Endothelial cell of umbilical vein (primary cell): ENCODE results near the gene GGT6. TPM values are rescaled to one million over a fixed set of nuclear protein-coding genes. Genes with fewer than 3 reads are reported as not detected.

Experiments
- BruUV-seq: library from RNA; stranded (reverse); fragments of 400-500 nt; replicated peaks from 2 replicates; lab custom pipeline; 2021; lab: Mats Ljungman, UMichigan
- CTCF ChIA-PET: fragments of 300-600, 350-600 bp; sonication (Branson Sonifier 250); formaldehyde crosslinking; loops from one replicate; lab custom pipeline; 2021; ENCODE audit warnings: antibody characterized with exemption, inconsistent platforms; lab: Charles Lee
- POLR2A ChIA-PET: fragments of 300-600, 350-600 bp; sonication (Branson Sonifier 250); formaldehyde crosslinking; loops from one replicate; lab custom pipeline; 2021; ENCODE audit warnings: antibody characterized with exemption, inconsistent platforms; lab: Charles Lee
- DNase-seq: peaks from one replicate; pipeline ENCODE4 v3.0.0-alpha.2; 2011; ENCODE audit warnings: low read depth, low spot score
- FAIRE-seq: peaks from 2 replicates; lab custom pipeline; 2011; peaks lifted over from hg19 to GRCh38; lab: Jason Lieb, UNC
- H2AFZ ChIP-seq: 2 replicates; pipeline ENCODE4 v1.6.0; 2012; ENCODE audit warnings: low read depth, low read length, control low read depth, inconsistent platforms
- H3K27ac ChIP-seq: 2 replicates; pipeline ENCODE4 v1.5.1; 2011; ENCODE audit warnings: low read depth, mild to moderate bottlenecking, control low read depth, low read length, moderate library complexity; ENCODE audit not compliant: insufficient read depth
- H3K27me3 ChIP-seq, 2 experiments: 2 replicates each; pipeline versions ENCODE4 v1.6.0 to v1.6.1; 2011; ENCODE audit warnings: low read length in 2 of 2, mixed read lengths in 1 of 2; ENCODE audit not compliant: control insufficient read depth in 2 of 2, insufficient read depth in 2 of 2
- H3K36me3 ChIP-seq, 2 experiments: 2 replicates in 1 of 2; 3 replicates in 1 of 2; pipeline ENCODE4 v1.5.1; 2011; ENCODE audit warnings: low read length in 2 of 2, mild to moderate bottlenecking in 1 of 2, moderate library complexity in 1 of 2; ENCODE audit not compliant: control insufficient read depth in 2 of 2, insufficient read depth in 2 of 2; ENCODE audit errors: extremely low read depth in 1 of 2
- H3K4me1 ChIP-seq: 3 replicates; pipeline ENCODE4 v1.5.1; 2011; ENCODE audit warnings: mild to moderate bottlenecking, low read length; ENCODE audit not compliant: control insufficient read depth, insufficient read depth; ENCODE audit errors: extremely low read depth
- H3K4me2 ChIP-seq: 2 replicates; pipeline ENCODE4 v1.6.1; 2011; ENCODE audit warnings: low read length, control low read depth, mixed read lengths; ENCODE audit not compliant: insufficient read depth
- H3K4me3 ChIP-seq, 3 experiments: fragments of 200-600 bp in 1 of 3; sonication (generic), shearing (Covaris generic) in 1 of 3; replicated peaks in 1 of 3; 2 replicates each; pipeline ENCODE4 v1.5.1; 2011 to 2016; ENCODE audit warnings: control low read depth in 3 of 3, low read length in 3 of 3, mild to moderate bottlenecking in 2 of 3, inconsistent platforms in 1 of 3, low read depth in 1 of 3, moderate library complexity in 1 of 3; ENCODE audit not compliant: insufficient read depth in 1 of 3
- H3K79me2 ChIP-seq: 2 replicates; pipeline ENCODE4 v1.6.0; 2012; ENCODE audit warnings: low read length, inconsistent platforms; ENCODE audit not compliant: control insufficient read depth, insufficient read depth
- H3K9ac ChIP-seq: replicated peaks from 2 replicates; pipeline ENCODE3; 2011; ENCODE audit warnings: low read length, control low read depth; ENCODE audit not compliant: insufficient read depth; ENCODE audit errors: extremely low read depth
- H3K9me1 ChIP-seq: replicated peaks from 3 replicates; pipeline ENCODE4 v1.6.0; 2011; ENCODE audit warnings: mild to moderate bottlenecking, low read length; ENCODE audit not compliant: control insufficient read depth, insufficient read depth; ENCODE audit errors: extremely low read depth
- H3K9me3 ChIP-seq: replicated peaks from 2 replicates; pipeline ENCODE4 v1.5.1; 2012; ENCODE audit warnings: low read length, inconsistent platforms; ENCODE audit not compliant: control insufficient read depth, insufficient read depth
- H4K20me1 ChIP-seq: replicated peaks from 2 replicates; pipeline ENCODE3; 2011; ENCODE audit warnings: mild to moderate bottlenecking, low read length; ENCODE audit not compliant: control insufficient read depth, insufficient read depth; ENCODE audit errors: extremely low read depth
- CTCF ChIP-seq, 2 donors: IDR thresholded peaks; 1 replicate in 1 of 2; 2 replicates in 1 of 2; pipeline ENCODE4 v1.5.1; 2011; ENCODE audit warnings: low read length in 2 of 2, mild to moderate bottlenecking in 2 of 2, moderate library complexity in 2 of 2, control low read depth in 1 of 2, inconsistent platforms in 1 of 2, low read depth in 1 of 2; ENCODE audit not compliant: insufficient read depth in 1 of 2; ENCODE audit errors: extremely low read depth in 1 of 2
- EZH2 ChIP-seq: IDR thresholded peaks from 2 replicates; pipeline ENCODE4 v1.6.1; 2012; ENCODE audit warnings: borderline replicate concordance, low read depth, mild to moderate bottlenecking, moderate library complexity, low read length, inconsistent platforms; ENCODE audit not compliant: severe bottlenecking
- FOS ChIP-seq: IDR thresholded peaks from 2 replicates; pipeline ENCODE4 v1.6.1; 2011; ENCODE audit warnings: mild to moderate bottlenecking, low read length, moderate library complexity, borderline replicate concordance; ENCODE audit not compliant: insufficient read depth
- GATA2 ChIP-seq: IDR thresholded peaks from 2 replicates; pipeline ENCODE4 v1.7.0; 2011; ENCODE audit warnings: low read depth, mild to moderate bottlenecking, moderate library complexity, mixed read lengths, low read length; ENCODE audit not compliant: insufficient read length, insufficient read depth
- JUN ChIP-seq: IDR thresholded peaks from 2 replicates; pipeline ENCODE4 v1.6.1; 2011; ENCODE audit warnings: borderline replicate concordance, low read depth; ENCODE audit not compliant: insufficient read length, insufficient read depth
- MYC ChIP-seq: IDR thresholded peaks from one replicate; pipeline ENCODE4 v1.6.1; 2011; ENCODE audit warnings: mild to moderate bottlenecking, low read depth, low read length
- POLR2A ChIP-seq: IDR thresholded peaks from 2 replicates; pipeline ENCODE4 v1.6.1; 2012; ENCODE audit warnings: low read depth, mild to moderate bottlenecking, control low read depth, low read length
- POLR2AphosphoS5 ChIP-seq: IDR thresholded peaks from 2 replicates; pipeline ENCODE4 v1.6.1; 2012; ENCODE audit warnings: low read depth, mild to moderate bottlenecking, control low read depth, low read length, moderate library complexity; ENCODE audit not compliant: insufficient read depth
- dilution Hi-C: fragments of 300-500 bp; cut with MboI; formaldehyde crosslinking; loops from one replicate; pipeline ENCODE4 v1.15.0; 2019; ENCODE audit warnings: low sequenced_read_pairs; ENCODE audit not compliant: extremely low pct_ligation_motif_present
- intact Hi-C: fragments of 100-400 bp; cut with micrococcal nuclease; formaldehyde crosslinking; loops from one replicate; pipeline ENCODE4 v1.10.0; 2022
- polyA plus RNA-seq, 4 experiments: library from polyadenylated mRNA; depleted of rRNA in 3 of 4; stranded (reverse) in 3 of 4; unstranded in 1 of 4; fragments of >200 nt; gene quantifications; 2 replicates each; pipeline versions ENCODE4 v1.2.1 to v1.2.3, GENCODE V29; 2011 to 2012; ENCODE audit warnings: missing spikeins in 1 of 4
- total RNA-seq: library from RNA; stranded (reverse); gene quantifications from 2 replicates; pipeline ENCODE4 v1.2.3, GENCODE V29; 2021
- TF ChIP-seq, protein P1 (sequence below): IDR thresholded peaks from 2 replicates; pipeline ENCODE4 v1.6.1; 2011; ENCODE audit not compliant: insufficient read depth, insufficient read length

The GGT6 gene
- total and polyA plus RNA-seq, 2 donors (not counting 3 experiments of a cell fraction or from before 2014, with no cell fraction given) = not detected

- DNase-seq (no peak), FAIRE-seq (no peak)
- POLR2A ChIA-PET = no interaction called here
- dilution Hi-C loops = no loop called here
- no peaks in the 10 kb centered on the region for H3K4me1 ChIP-seq
- no peak overlapping the region for H2AFZ ChIP-seq
- intact Hi-C loops = no loop called here
- no peaks in the 10 kb centered on the region for H3K79me2 ChIP-seq
- TF ChIP-seq POLR2A (no peak), GATA2 (no peak), JUN (no peak), MYC (no peak), FOS (no peak), POLR2AphosphoS5 (no peak), EZH2 (no peak), CTCF (IDR thresholded peaks at IDR 0.05; ENCODE audit: extremely low read depth in 1 of 2, insufficient read depth in 1 of 2, low read depth in 1 of 2, low read length in 2 of 2) (no peak)
- TF ChIP-seq, protein P1, sequence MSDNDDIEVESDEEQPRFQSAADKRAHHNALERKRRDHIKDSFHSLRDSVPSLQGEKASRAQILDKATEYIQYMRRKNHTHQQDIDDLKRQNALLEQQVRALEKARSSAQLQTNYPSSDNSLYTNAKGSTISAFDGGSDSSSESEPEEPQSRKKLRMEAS = no peak
- CTCF ChIA-PET = interaction anchor here (0.7 to 1.6 kb wide), 2 partner anchors 10 to 141 kb away, joined by 3 read pairs; no protein-coding TSS in a partner anchor
- H3K36me3 ChIP-seq = no peaks in the 10 kb centered on the region
- no peaks in the 10 kb centered on the region for H3K9me3 ChIP-seq
- no peaks in the 10 kb centered on the region for H3K9me1 ChIP-seq
- H3K27me3 ChIP-seq = peaks cover 0 to 1% of the 10 kb centered on the region in 2 experiments
- H3K27ac ChIP-seq = no peak overlapping the region
- no peaks in the 10 kb centered on the region for H4K20me1 ChIP-seq
- H3K9ac ChIP-seq = no peak overlapping the region
- H3K4me2 ChIP-seq = no peak overlapping the region
- no TSS peak for BruUV-seq
- no peak overlapping the region for H3K4me3 ChIP-seq
Observed at GRCh38 chr17:4562015-4562969, 1.9 kb upstream of the GGT6 start.
